Coronary artery (tissue), 2 donors: Measurements from ENCODE around the gene ACTR3C.

Experiments
- DNase-seq: peaks from one replicate; pipeline ENCODE4 v3.0.0-alpha.2; 2017; ENCODE audit warnings: low spot score
- H3K27ac ChIP-seq, 2 donors: fragments of 200-600 bp; sonication (generic); one replicate each; pipeline ENCODE4 v1.5.1; 2016 to 2019
- H3K4me3 ChIP-seq: fragments of 200-600 bp; sonication (generic); 2 replicates; pipeline ENCODE4 v1.5.1; 2016; ENCODE audit warnings: mild to moderate bottlenecking, moderate library complexity
- TF ChIP-seq, protein P1 (sequence below): fragments of 200-600 bp; sonication (generic); IDR thresholded peaks from one replicate; pipeline ENCODE4 v1.5.1; 2019; ENCODE audit warnings: antibody characterized with exemption

The ACTR3C gene

DNA sequence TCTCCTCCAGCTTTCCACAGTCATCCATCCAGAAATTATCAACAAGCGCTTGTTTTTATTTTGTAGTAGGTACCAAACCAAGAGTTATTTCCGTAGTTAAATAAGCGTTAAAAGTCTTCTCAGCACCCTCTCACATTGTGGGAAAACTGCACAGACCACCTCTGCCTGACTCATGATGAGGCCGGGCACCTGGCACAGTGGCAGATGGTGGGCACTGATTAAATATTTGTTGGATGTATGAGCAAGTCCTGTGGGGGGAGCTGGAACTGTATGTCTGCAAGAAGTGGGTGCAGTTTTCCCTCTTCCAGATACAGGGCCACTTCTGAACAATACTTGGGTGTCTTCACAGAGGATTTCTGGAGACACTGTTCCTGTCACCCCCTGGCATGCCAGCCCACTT, 40.0 kb upstream of the ACTR3C start:
- no peak overlapping the region for H3K4me3 ChIP-seq
- H3K27ac ChIP-seq: no peak overlapping the region
- no peak for DNase-seq
- TF ChIP-seq, protein P1, sequence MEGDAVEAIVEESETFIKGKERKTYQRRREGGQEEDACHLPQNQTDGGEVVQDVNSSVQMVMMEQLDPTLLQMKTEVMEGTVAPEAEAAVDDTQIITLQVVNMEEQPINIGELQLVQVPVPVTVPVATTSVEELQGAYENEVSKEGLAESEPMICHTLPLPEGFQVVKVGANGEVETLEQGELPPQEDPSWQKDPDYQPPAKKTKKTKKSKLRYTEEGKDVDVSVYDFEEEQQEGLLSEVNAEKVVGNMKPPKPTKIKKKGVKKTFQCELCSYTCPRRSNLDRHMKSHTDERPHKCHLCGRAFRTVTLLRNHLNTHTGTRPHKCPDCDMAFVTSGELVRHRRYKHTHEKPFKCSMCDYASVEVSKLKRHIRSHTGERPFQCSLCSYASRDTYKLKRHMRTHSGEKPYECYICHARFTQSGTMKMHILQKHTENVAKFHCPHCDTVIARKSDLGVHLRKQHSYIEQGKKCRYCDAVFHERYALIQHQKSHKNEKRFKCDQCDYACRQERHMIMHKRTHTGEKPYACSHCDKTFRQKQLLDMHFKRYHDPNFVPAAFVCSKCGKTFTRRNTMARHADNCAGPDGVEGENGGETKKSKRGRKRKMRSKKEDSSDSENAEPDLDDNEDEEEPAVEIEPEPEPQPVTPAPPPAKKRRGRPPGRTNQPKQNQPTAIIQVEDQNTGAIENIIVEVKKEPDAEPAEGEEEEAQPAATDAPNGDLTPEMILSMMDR: no peak

DNA sequence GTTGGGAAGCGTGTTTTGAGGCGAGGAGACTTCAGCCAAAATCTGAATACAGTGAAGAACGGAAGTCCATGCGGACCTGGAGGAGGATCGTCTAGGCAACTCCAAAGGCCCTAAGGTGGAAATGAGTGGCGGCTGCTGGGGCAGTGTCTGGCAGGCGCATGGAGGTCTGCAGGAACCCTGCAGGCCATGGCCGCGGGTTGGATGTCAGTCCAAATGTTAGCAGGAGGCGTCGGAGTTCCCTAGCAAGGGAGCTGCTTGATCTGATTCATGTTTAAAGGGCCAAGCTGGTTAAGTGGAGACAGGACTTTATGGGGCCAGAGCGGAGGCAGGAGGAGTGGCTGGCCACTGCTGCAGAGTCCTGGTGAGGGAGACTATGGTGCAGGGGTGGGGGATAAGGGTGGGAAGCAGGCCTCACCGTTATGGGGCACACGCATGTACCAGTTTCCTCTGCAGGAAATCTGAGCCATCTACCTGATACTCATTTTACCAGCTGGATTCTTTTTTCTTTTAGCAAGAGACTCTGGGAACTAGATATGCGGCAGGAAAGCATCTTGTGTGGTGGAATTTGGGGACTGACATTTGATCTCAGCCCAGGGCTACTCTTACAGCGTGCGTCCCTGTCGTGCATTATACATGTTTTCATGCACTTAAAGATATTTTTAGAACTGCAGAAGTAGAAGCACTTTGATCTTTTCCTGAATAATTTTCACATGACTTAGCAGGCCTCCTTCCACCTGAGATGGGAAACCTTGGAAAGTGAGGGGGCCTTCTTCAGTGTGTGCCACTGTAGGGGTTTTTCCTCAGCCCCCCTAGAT, 38.7 kb upstream of the ACTR3C start:
- DNase-seq: no peak
- TF ChIP-seq, protein P1: no peak
- no peak overlapping the region for H3K4me3 ChIP-seq
- H3K27ac ChIP-seq: no peak overlapping the region

DNA sequence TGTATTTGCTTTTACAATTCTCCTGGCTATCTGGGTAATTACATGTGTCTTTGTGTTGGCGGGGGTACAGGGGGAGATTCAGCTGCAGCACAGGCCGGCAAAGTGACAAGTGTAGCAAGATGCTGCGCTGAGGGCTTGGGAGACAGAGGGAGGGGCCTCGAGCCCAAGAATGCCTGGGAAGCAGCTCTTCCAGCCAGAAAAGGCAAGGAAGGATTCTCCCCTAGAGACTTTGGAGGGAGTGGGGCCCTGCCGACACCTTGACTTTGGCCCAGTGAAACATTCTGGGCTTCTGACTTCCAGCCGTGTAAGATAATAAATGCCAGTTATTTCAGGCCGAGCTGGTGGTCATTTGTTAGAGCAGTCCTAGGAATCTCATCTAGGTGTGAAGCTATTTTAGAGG, 38.1 kb upstream of the ACTR3C start:
- TF ChIP-seq, protein P1: no peak
- Histone ChIP-seq H3K4me3 (no peak overlapping the region), H3K27ac (no peak overlapping the region)
- no peak for DNase-seq

DNA sequence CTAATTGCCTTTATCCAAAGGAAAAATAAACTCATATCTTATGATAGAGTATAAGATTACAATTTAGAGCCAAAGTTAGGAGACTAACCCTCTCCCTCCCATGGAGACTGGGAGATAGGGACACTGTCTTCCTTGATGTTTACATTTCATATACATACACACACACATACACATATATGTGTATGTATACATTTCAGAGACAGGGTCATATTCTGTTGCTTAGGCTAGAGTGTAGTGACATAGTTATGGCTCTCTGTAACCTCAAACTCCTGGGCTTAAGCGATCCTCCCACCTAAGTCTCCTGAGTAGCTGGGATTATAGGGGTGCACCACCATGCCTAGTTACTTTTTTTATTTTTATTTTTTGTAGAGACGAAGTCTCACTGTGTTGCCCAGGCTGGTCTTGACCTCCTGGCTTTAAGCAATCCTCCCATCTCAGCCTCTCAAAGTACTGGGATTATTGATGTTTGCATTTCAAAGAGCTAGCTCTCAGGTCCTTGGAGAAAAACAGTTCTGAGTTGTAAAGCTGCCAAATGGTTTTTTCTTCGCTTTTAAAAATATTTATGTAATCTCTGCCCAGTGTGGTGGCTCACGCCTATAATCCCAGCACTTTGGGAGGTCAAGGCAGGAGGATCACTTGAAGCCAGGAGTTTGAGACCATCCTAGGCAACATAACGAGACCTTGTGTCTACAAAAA, 37.2 kb upstream of the ACTR3C start:
- H3K27ac ChIP-seq: no peak overlapping the region
- TF ChIP-seq, protein P1: no peak
- H3K4me3 ChIP-seq: no peak overlapping the region
- no peak for DNase-seq

DNA sequence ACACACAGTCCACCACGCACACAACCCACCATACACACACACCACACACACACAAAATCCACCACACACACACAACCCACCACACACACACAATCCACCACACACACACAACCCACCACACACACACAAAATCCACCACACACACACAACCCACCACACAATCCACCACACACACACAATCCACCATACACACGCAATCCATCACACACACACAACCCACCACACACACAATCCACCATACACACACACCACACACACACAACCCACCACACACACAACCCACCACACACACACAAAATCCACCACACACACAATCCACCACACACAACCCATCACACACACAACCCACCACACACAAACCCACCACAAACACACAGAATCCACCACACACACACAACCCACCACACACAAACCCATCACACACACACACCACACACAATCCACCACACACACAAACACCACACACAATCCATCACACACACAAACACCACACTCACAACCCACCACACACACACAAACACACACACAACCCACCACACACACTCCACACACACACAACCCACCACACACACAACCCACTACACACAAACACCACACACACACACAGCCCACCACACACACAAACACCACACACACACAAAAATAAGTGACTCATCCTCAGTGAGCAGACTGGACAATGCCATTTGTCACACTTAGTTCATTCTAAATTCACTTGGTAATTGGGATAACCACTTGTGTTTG, 36.4 kb upstream of the ACTR3C start:
- H3K27ac ChIP-seq: no peak overlapping the region
- no peak for DNase-seq

DNA sequence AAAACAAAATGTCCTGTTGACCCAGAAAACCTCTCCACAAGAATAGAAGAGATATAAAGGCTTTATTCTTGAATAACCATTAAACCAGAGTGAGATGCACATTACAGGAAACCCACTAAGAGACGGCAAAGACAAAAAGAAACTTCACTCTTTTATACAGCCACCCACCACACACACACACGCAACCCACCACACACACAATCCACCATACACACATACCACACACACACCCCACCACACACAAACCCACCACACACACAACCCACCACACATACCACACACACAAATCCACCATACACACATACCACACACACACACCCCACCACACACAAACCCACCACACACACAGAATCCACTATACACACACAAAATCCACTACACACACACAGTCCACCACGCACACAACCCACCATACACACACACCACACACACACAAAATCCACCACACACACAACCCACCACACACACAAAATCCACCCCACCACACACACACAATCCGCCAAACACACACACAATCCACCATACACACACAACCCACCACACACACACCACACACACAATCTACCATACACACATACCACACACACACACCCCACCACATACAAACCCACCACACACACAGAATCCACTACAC, 35.8 kb upstream of the ACTR3C start:
- DNase-seq: no peak
- TF ChIP-seq, protein P1: no peak
- no peak overlapping the region for H3K27ac ChIP-seq

More for the DNA sequence above, 36.4 kb upstream of the ACTR3C start:
- no peak overlapping the region for H3K4me3 ChIP-seq
- TF ChIP-seq, protein P1: no peak

More for the DNA sequence above, 35.8 kb upstream of the ACTR3C start:
- no peak overlapping the region for H3K4me3 ChIP-seq
